ENCODE results near the gene TNNT1. TPM values are rescaled to one million over a fixed set of nuclear protein-coding genes. Genes with fewer than 3 reads are reported as not detected.
A peak's percentile ranks its signal among the peaks of the same experiment; 100 is the strongest.

The TNNT1 gene
- total RNA-seq, 1 experiment from 2014 or later = 228 TPM

DNA sequence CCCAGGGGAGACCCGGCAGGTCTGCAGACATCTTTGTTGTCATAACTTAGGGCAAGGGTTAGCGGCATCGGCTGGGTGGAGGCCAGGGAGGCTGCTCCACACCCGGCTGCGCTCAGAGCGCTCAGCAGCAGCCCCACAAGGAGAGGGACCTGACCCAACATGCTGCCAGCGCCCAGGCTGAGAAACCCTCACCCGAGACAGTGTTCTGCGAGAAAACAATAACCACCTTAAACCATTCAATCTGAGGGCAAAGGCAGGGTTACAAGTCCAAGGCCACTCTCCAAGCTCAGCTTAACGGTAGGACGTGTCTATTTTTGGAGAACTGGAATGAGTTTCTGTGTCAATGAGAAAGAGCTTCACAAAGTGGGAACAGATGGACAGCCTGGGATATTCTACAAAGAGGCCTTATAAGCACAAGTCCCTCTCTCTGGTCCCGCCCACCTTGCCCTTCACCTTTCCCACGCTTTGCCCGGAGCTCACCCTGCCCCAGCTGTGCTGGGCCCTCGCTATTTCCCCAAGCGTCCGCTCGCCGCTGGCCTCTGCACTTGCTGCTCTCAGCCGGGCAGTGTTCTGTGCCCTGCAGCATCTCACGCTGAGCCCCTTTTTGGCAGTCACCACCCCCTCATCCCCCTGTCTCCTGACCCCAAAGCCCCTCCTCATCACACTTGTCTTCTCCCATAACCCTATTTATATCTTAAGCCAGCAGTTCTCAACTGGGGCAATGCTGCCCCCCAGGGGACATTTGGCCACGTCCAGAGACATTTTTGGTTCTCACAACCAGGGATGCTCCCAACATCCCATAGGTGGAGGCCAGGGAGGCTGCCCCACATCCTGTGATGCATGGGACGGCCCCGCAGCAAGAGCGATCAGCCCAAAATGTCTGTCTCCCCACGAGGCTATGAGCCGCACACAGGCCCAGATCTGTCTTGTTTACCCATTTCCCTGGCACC lies 49.2 kb downstream of the TNNT1 start:
- Histone ChIP-seq H3K27me3 (ENCODE audit: insufficient read depth, low read depth) (no peaks in the 10 kb centered on the region), H3K9me2 (ENCODE audit: insufficient read depth) (no peaks in the 10 kb centered on the region), H3K9me3 (ENCODE audit: insufficient read depth, low read depth) (no peaks in the 10 kb centered on the region), H3K4me2 (no peak overlapping the region), H3K79me2 (ENCODE audit: low read depth) (no peaks in the 10 kb centered on the region), H3F3A (ENCODE audit: insufficient read depth, low read depth) (peaks cover 7% of the 10 kb centered on the region; the same call in 1 of the 2 replicates), H3K4me1 (replicated peaks; ENCODE audit: insufficient read depth) (no peaks in the 10 kb centered on the region), H3K36me3 (ENCODE audit: low read depth) (peaks cover 15% of the 10 kb centered on the region; the same call in 1 of the 2 replicates), H3K27ac (no peak overlapping the region), H4K20me1 (ENCODE audit: insufficient read depth) (no peaks in the 10 kb centered on the region; the same call in 1 of the 2 replicates), H3K4me3 (no peak overlapping the region), H2AFZ (no peak overlapping the region)
- CTCF ChIA-PET = no interaction called here
- POLR2A ChIA-PET (ENCODE audit: unreplicated experiment) = no interaction called here
- DNase-seq = no peak
- BruUV-seq (replicated peaks) = no TSS peak
- TF ChIP-seq EZH2 (IDR thresholded peaks at IDR 0.05; ENCODE audit: low read depth) = no peak
- TF ChIP-seq, protein P1, sequence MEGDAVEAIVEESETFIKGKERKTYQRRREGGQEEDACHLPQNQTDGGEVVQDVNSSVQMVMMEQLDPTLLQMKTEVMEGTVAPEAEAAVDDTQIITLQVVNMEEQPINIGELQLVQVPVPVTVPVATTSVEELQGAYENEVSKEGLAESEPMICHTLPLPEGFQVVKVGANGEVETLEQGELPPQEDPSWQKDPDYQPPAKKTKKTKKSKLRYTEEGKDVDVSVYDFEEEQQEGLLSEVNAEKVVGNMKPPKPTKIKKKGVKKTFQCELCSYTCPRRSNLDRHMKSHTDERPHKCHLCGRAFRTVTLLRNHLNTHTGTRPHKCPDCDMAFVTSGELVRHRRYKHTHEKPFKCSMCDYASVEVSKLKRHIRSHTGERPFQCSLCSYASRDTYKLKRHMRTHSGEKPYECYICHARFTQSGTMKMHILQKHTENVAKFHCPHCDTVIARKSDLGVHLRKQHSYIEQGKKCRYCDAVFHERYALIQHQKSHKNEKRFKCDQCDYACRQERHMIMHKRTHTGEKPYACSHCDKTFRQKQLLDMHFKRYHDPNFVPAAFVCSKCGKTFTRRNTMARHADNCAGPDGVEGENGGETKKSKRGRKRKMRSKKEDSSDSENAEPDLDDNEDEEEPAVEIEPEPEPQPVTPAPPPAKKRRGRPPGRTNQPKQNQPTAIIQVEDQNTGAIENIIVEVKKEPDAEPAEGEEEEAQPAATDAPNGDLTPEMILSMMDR (conservative IDR thresholded peaks at IDR 0.05) = peak; percentile 53
- intact Hi-C loops (cut with micrococcal nuclease; ENCODE audit: unreplicated experiment) = no loop called here

DNA sequence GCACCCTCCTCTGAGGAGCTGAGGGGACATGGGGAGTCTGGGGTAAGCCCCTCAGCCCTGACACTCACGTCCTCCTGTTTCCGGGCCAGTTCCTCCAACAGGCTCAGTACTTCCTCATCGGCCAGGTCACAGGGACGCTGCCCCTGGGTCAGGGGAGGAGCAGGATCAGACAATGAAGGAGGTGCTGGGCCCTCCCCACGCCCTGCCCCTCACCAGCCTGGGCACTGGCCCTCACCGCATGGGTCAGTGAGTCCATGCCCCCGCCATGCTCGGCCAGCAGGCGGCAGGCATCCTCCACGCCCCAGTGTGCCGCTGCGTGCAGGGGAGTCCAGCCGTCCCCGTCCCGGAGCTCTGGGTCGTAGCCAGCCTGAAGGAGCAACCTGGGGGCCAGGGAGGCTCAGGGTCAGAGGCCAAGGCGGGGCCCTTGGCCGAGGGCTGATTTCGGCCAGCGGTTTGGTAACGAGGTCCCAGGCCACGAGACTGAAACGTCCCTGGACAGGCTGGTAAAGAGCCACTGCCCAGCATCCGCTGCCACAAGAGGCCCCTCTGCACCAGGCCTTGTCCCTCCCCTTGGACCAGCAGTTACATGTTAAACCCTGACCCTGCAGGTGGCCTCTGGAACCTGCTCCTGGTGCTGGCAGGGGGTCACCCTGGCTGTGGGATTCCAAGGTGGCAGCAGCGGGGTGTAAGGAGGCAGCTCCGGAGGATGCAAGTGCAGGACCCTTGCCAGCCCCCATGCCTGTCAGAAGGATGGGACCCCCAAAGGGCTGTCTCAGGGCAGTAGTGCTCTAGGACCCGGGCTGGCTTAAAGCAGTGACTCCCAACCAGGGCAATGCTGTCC lies 50.1 kb downstream of the TNNT1 start:
- intact Hi-C loops (cut with micrococcal nuclease; ENCODE audit: unreplicated experiment) = no loop called here
- H3K9me2 ChIP-seq (ENCODE audit: insufficient read depth) = no peaks in the 10 kb centered on the region
- H3K4me1 ChIP-seq (replicated peaks; ENCODE audit: insufficient read depth) = no peaks in the 10 kb centered on the region
- no peaks in the 10 kb centered on the region for H3K27me3 ChIP-seq (ENCODE audit: insufficient read depth, low read depth)
- H3K4me3 ChIP-seq = no peak overlapping the region
- POLR2A ChIA-PET (ENCODE audit: unreplicated experiment) = no interaction called here
- H3K4me2 ChIP-seq = no peak overlapping the region
- no TSS peak for BruUV-seq (replicated peaks)
- H3K27ac ChIP-seq = no peak overlapping the region
- no peak overlapping the region for H2AFZ ChIP-seq
- CTCF ChIA-PET = no interaction called here
- no peaks in the 10 kb centered on the region; the same call in 1 of the 2 replicates for H4K20me1 ChIP-seq (ENCODE audit: insufficient read depth)
- peaks cover 15% of the 10 kb centered on the region; the same call in 1 of the 2 replicates for H3K36me3 ChIP-seq (ENCODE audit: low read depth)
- DNase-seq = no peak
- H3K79me2 ChIP-seq (ENCODE audit: low read depth) = no peaks in the 10 kb centered on the region
- H3F3A ChIP-seq (ENCODE audit: insufficient read depth, low read depth) = peaks cover 7% of the 10 kb centered on the region; the same call in 1 of the 2 replicates
- TF ChIP-seq EZH2 (IDR thresholded peaks at IDR 0.05; ENCODE audit: low read depth) = no peak
- TF ChIP-seq, protein P1 (conservative IDR thresholded peaks at IDR 0.05) = no peak; the same call in 1 of the 2 replicates
- H3K9me3 ChIP-seq (ENCODE audit: insufficient read depth, low read depth) = no peaks in the 10 kb centered on the region
